ENCODE results near the gene ASB9.

DNA sequence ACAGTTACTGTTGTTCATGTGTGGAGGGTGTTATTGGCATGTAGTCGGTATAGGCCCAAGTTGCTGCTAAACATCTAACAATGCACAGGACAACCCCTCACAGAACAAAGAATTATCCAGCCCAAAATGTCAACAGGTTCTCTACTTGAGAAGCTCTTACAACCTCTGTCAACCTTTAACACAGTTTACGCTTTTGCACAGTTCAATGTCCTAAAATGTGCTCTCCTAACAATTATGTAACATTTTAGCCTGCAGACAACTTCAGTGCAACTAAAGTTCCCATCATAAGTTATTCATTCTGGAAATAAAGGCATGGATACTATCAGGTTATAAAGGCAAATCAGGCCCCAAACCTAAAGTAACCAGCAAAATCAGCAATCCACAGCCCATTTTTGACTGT lies 66.2 kb downstream of the ASB9 start:
- TF ChIP-seq JUNB (IDR thresholded peaks at IDR 0.05) (no peak), EP300 (IDR thresholded peaks at IDR 0.05) (no peak), POLR2A (IDR thresholded peaks at IDR 0.05; ENCODE audit: low read length) (no peak), MAZ (IDR thresholded peaks at IDR 0.05; ENCODE audit: borderline replicate concordance, low read depth, low read length) (no peak)
- TF ChIP-seq, protein P1, sequence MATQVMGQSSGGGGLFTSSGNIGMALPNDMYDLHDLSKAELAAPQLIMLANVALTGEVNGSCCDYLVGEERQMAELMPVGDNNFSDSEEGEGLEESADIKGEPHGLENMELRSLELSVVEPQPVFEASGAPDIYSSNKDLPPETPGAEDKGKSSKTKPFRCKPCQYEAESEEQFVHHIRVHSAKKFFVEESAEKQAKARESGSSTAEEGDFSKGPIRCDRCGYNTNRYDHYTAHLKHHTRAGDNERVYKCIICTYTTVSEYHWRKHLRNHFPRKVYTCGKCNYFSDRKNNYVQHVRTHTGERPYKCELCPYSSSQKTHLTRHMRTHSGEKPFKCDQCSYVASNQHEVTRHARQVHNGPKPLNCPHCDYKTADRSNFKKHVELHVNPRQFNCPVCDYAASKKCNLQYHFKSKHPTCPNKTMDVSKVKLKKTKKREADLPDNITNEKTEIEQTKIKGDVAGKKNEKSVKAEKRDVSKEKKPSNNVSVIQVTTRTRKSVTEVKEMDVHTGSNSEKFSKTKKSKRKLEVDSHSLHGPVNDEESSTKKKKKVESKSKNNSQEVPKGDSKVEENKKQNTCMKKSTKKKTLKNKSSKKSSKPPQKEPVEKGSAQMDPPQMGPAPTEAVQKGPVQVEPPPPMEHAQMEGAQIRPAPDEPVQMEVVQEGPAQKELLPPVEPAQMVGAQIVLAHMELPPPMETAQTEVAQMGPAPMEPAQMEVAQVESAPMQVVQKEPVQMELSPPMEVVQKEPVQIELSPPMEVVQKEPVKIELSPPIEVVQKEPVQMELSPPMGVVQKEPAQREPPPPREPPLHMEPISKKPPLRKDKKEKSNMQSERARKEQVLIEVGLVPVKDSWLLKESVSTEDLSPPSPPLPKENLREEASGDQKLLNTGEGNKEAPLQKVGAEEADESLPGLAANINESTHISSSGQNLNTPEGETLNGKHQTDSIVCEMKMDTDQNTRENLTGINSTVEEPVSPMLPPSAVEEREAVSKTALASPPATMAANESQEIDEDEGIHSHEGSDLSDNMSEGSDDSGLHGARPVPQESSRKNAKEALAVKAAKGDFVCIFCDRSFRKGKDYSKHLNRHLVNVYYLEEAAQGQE (IDR thresholded peaks at IDR 0.05): no peak
- TF ChIP-seq, protein P2, sequence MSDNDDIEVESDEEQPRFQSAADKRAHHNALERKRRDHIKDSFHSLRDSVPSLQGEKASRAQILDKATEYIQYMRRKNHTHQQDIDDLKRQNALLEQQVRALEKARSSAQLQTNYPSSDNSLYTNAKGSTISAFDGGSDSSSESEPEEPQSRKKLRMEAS (IDR thresholded peaks at IDR 0.05): no peak
- TF ChIP-seq, protein P3, sequence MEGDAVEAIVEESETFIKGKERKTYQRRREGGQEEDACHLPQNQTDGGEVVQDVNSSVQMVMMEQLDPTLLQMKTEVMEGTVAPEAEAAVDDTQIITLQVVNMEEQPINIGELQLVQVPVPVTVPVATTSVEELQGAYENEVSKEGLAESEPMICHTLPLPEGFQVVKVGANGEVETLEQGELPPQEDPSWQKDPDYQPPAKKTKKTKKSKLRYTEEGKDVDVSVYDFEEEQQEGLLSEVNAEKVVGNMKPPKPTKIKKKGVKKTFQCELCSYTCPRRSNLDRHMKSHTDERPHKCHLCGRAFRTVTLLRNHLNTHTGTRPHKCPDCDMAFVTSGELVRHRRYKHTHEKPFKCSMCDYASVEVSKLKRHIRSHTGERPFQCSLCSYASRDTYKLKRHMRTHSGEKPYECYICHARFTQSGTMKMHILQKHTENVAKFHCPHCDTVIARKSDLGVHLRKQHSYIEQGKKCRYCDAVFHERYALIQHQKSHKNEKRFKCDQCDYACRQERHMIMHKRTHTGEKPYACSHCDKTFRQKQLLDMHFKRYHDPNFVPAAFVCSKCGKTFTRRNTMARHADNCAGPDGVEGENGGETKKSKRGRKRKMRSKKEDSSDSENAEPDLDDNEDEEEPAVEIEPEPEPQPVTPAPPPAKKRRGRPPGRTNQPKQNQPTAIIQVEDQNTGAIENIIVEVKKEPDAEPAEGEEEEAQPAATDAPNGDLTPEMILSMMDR (IDR thresholded peaks at IDR 0.05): no peak
